Activated T-helper 1 cell treated with anti-CD3 and anti-CD28 coated beads, Interleukin-2, amount 50 U/mL, for 16 hours (primary cell): ENCODE measurements around the gene ASTN2.

Source experiments
- DNase-seq, 2 donors: peaks; one replicate each; pipeline ENCODE4 v3.0.0-alpha.2; 2020; ENCODE audit warnings: low read depth in 1 of 2, low spot score in 1 of 2

ASTN2 gene

DNA sequence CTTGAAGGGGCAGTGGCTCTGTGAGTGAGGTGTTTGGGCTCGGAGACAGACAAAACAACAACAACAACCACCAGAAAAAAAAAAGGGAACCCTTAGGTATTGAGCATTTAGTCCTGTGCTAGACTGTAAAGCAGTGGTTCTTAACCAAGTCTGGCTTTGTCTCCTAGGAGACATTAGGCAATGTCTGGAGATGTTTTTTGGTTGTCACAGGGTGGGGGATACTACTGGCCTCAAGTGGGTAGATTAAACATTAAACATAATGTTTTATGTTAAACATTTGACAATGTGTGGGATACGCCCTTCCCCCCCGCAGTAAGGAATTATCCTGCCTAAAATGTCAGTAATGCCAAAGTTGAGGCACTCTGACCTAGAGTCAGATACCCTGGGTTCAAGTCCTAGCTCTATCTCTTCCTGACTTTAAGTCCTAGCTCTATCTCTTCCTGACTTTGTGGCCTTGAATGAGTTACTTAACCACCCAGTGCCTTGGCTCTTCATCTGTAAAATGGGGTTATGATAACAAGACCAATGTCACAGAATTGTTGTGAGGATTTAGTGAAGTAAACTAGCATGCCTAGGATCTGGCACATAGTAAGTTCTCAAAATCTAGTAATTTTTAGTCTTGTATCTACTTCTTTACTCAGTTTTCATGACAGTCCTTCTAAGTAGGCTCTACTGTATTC is 725.9 kb downstream of the ASTN2 start:
- DNase-seq: no peak

GRCh38 chr9:116687754-116688135 is 727.1 kb downstream of the ASTN2 start:
- no peak for DNase-seq

DNA sequence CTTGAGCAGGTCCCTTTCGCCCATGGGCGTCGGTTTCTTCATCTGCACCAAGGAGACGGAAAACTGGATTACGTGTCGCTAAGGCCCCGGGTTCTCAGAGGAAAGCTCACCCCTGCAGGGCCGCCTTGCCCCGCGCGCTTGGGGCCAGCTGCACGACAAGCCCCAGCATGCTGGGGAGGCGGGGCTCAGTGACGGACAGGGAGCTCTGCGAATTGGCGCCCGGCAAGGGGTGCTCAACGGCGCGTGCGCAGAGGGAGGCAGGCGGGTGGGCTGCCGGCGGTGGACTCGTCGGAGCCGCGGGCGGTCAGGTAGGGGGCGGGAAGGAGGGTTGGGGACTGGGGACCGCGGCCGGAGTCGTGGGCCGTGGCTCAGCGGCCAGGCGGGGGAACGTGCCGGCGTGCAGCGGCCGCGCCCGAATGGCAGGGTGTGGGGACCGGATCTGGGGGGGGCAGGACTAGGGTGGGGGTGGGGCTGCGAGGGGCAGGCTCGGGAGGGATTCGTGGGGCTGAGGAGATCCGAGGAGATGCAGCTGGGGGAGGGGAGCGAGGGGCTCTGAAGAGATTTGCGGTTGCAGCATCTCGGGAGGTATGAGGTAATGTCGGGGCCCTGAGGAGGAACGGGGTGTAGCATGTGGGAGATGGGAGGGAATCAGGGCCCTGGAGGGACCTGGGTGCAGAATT is 727.6 kb downstream of the ASTN2 start, which contains the start of gene TRIM32:
TSS of gene TRIM32 (plus strand) at position 232 of the 680 bp plus-strand sequence. CDS start 10,438 bp downstream, outside the sequence.
- peak; percentile 87 for DNase-seq

DNA sequence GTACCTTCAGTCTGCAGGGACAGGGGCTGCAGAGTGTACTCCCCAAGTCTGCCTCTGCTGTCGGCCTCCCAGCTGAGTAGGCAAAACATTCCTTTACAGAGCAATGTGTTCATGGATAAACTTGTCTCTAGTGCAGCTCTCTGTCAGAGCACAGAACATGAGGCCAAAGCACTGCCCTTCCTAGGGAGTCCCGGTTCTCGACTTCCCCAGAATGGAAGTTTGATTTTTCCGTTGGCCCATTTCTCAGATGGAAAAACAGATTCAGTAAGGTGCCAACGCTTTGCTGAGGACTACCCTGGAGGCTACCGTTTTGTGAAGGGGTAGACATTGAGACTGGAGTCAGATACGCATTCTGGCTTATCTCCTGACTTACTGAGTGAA is 728.2 kb downstream of the ASTN2 start:
- DNase-seq: no peak

DNA sequence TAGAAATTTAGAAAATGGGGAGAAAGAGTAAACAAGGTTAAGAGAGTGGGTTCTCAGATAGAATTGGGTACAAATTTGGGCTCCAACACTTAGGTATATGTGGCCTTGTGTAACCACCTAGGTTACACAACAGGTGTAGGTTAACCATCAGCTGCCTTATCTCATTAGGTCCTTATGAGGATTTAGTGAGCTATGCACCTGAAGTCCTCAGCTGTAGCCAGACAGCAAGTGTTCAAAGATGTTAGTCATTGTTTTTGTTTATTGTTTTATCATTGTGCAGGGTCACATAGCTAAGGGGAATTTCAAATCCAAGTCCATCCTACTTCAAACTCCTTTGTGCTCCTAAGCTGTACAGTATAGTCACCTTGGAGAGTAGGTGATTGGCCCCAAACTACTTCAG is 728.7 kb downstream of the ASTN2 start:
- DNase-seq: no peak

DNA sequence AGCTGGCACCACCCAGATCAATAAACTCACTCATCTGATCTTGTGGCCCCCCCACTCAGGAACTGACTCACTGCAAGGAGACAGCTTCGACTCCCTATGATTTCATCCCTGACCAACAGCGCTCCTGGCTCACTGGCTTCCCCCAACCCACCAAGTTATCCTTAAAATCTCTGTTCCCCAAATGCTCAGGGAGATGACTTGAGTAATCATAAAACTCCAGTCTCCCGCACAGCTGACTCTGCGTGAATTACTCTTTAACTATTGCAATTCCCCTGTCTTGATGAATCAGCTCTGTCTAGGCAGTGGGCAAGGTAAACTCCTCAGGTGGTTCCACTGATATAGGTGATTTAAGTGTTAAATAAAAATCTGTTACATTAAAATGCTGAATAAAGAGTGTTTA is 729.7 kb downstream of the ASTN2 start:
- DNase-seq: no peak

DNA sequence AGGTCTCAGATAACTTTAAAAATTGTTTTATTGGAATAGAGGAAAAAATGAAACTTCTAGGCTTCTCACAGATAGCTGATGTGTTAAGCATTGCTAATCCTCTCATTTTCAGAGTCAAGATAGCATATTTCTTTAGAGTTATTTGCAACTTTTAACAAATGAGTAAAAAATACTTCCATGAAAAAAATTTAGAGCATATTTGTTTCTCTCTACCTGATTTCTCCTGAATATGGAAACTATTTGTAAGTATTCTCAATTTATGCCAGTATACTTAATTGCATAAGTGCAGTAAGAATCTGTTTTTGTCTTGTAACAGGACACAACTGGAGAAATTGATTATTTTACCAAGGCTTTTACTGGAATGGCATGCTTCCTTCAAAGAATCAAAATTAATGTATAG is 731.3 kb downstream of the ASTN2 start:
- DNase-seq: no peak

GRCh38 chr9:116674210-116674980 is 740.5 kb downstream of the ASTN2 start:
- no peak for DNase-seq

DNA sequence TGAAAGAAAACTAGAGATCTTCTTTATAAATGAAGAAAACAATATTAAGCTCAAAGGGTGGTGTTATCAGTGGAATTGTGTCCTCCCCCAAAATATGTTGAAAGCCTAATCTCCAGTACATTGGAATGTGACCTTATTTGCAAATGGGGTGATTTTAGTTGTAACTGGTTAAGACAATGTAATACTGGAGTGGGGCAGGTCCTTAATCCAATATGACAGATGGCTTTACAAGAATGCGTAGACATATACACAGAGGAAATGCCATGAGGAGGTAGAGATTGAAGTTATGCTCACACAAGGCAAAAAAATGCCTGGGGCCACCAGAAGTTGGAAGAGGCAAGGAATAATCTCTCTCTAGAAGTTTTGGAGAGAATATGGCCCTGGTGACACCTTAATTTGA is 741.5 kb downstream of the ASTN2 start:
- no peak for DNase-seq

GRCh38 chr9:116671605-116672004 is 743.3 kb downstream of the ASTN2 start:
- no peak for DNase-seq

GRCh38 chr9:116668970-116669695 is 745.7 kb downstream of the ASTN2 start:
- DNase-seq: no peak

DNA sequence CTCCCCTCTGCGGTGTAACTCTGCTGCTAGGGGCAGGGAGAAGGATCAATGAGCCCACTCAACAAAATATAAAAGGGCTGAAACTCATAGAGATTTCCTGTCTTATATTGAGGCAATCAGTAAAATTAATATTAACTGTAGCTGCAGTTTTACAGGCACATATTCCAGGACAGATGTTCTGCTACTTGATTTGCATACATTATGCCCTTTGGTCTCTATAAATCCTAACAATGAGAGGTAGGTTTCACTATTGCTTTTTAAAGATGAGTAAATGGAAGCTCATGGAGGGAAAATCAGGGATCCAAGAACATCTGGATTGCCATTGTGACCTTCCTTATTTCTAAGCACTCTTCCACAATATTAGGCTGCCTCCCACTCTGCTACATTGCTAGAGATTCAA is 751.3 kb downstream of the ASTN2 start:
- DNase-seq: no peak

- no peak for DNase-seq
Observed at GRCh38 chr9:116662646-116663310, 752.1 kb downstream of the ASTN2 start.

DNA sequence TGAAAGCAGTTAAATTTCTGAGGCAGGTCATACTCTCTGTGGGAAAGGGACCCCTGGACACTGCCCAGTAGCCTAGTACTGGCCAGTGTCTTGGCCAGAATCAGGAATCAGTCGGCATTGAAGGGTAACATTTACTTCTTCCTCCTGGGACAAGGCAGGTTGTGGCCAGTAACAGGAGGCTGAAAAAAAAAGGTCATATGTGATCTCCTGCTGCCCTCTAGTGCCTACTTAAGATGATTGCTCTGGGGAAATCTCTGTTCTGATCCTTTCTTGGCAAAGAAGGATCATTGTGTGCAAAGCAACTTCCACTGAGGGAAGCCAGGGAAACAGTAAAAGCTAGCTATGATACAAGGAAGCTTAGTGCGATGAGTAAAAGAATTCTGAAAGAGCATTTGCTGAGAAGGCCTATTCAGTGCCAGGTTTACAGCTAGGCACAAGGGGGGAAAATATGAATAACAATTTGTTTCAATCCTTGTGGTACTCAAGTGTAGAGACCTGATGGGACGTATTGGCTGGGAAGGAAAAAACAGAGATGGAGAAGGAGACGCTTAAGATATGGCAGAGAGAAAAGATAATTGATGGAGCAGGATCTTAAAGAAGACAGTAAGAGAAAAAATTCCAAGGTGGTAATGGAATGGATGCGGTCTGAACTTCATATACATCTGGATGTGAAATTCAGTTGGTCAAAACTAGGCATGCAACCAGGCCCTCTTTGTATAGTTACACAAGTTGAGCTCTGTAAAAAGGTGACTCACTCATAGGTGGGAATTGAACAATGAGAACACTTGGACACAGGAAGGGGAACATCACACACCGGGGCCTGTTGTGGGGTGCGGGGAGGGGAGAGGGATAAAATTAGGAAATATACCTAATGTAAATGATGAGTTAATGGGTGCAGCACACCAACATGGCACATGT is 753.6 kb downstream of the ASTN2 start:
- DNase-seq: no peak

DNA sequence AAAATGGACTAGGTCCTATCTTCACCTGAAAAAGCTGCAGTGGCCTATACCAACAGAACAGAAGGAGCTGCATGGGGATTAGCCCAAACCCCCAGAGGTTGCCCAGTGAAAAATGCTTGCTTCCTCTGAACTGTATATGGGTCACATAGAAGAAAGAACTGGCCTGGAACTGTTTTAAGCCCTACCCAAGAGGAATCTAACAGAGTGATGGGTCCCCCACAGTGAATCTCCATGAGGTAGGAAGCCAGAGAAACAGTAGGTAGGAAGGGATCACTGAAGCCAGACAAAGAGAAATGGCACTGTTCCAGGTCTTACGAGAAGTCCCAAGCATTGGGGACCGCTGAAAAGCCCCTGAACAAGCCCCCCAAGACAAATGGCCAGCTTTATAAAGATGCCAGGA is 756.6 kb downstream of the ASTN2 start:
- no peak for DNase-seq

GRCh38 chr9:116656977-116657376 is 757.9 kb downstream of the ASTN2 start:
- DNase-seq: no peak

- no peak for DNase-seq
Observed at GRCh38 chr9:116656501-116656971, 758.3 kb downstream of the ASTN2 start.

DNA sequence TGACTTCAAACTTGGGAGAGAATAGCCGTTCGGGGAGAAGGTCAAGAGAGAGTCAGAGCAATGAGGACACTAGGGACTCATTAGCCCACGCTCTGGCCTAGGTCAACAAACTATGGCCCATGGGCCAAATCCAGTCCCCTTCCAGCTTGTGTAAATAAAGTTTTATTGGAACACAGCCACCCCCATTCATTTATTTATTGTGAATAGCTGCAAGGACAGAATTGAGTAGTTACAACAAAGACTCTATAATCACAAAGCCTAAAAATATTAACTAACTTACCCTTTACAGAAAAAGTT is 760.9 kb downstream of the ASTN2 start:
- DNase-seq: no peak

- DNase-seq: no peak
Observed at GRCh38 chr9:116653348-116654058, 761.4 kb downstream of the ASTN2 start.

DNA sequence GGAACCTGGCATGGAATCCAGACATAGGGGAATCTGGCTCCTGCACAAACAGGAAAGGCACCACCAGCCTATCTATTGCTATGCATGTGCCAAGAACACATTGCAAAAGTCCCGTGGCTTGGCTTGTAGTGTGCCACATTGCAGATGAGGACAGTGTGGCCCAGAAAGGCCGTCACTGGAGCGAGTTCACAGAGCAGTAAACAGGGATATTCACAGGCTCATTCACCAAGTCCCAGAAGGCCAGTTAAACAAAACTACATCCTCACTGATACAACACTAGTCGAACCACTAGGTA is 767.4 kb downstream of the ASTN2 start:
- DNase-seq: no peak
